Lower leg skin (tissue), 3 donors: ENCODE data around the gene UBAC2.

ENCODE experiments used
- CTCF ChIP-seq, 3 donors: fragments of 450-650 bp; IDR thresholded peaks; one replicate each; pipeline ENCODE4 v1.5.1; 2016; ENCODE audit warnings: antibody characterized with exemption in 3 of 3, mild to moderate bottlenecking in 3 of 3, moderate library complexity in 2 of 3
- POLR2A ChIP-seq, 2 donors: fragments of 450-650 bp; IDR thresholded peaks; one replicate each; pipeline ENCODE4 v1.6.1; 2016 to 2017; ENCODE audit warnings: antibody characterized with exemption in 2 of 2, mild to moderate bottlenecking in 1 of 2, moderate library complexity in 1 of 2

DNA sequence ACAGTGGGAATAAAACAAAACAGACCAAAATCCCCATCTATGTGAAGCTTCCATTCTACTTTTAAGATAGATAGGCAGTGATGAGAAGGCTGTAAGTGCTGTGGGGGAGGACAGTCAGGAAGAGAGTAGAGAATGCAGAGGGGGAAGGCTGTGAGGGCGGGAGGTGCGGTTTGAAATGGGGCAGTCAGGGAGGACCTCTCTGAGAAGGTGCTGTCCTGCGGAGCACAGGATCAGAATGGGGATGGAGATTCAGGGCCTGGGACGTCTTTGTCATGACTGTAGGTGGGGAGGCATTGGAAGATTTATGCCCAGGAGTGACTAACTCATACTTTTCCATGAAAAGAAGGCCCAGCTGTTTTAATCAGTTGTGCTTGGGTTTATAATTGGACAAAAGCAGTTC lies 110.5 kb downstream of the UBAC2 start:
- TF ChIP-seq CTCF (IDR thresholded peaks at IDR 0.05), result no peak
- no peak for TF ChIP-seq POLR2A (IDR thresholded peaks at IDR 0.05)
